ENCODE results near the gene MEOX2. TPM values are rescaled to one million over a fixed set of nuclear protein-coding genes. Genes with fewer than 3 reads are reported as not detected.

Gene MEOX2
- total RNA-seq, 1 experiment from 2014 or later, result not detected

- Histone ChIP-seq H3K23me2 (ENCODE audit: insufficient read length, low read depth, low read length, poor library complexity, severe bottlenecking) (no peaks in the 10 kb centered on the region), H2BK5ac (ENCODE audit: insufficient read length, low read length) (no peak overlapping the region), H4K8ac (replicated peaks; ENCODE audit: insufficient read length, low read depth, low read length) (no peak overlapping the region), H3K27me3 (ENCODE audit: insufficient read depth, low read length) (no peaks in the 10 kb centered on the region), H3K14ac (ENCODE audit: insufficient read depth, low read length) (no peak overlapping the region), H3K9ac (ENCODE audit: extremely low read depth, insufficient read length, low read length) (no peak overlapping the region), H3K27ac (ENCODE audit: insufficient read length, low read depth, low read length) (no peak overlapping the region), H4K20me1 (ENCODE audit: control insufficient read depth, insufficient read depth, insufficient read length) (no peaks in the 10 kb centered on the region), H2BK15ac (ENCODE audit: low read depth, low read length) (no peak overlapping the region), H3K18ac (ENCODE audit: insufficient read length, low read depth, low read length) (no peak overlapping the region), H3T11ph (ENCODE audit: low read length) (no peak overlapping the region), H3K23ac (ENCODE audit: insufficient read length, low read depth, low read length) (no peak overlapping the region), H4K91ac (ENCODE audit: insufficient read length, low read depth, low read length) (no peak overlapping the region), H2AK5ac (ENCODE audit: insufficient read length, low read length) (no peak overlapping the region), H2BK20ac (ENCODE audit: low read depth, low read length, poor library complexity, severe bottlenecking) (no peak overlapping the region), H4K5ac (ENCODE audit: insufficient read length, low read depth, low read length) (no peak overlapping the region), H3K4me1 (ENCODE audit: insufficient read depth, low read length) (no peaks in the 10 kb centered on the region), H2AFZ (ENCODE audit: low read length) (no peak overlapping the region), H3K79me1 (ENCODE audit: insufficient read depth, low read depth, low read length, poor library complexity, severe bottlenecking) (no peaks in the 10 kb centered on the region), H2BK120ac (ENCODE audit: low read depth, low read length, poor library complexity, severe bottlenecking) (no peak overlapping the region), H3K4me2 (ENCODE audit: insufficient read depth, insufficient read length, low read length) (no peak overlapping the region), H3K79me2 (ENCODE audit: insufficient read depth, low read length) (no peaks in the 10 kb centered on the region), H2BK12ac (ENCODE audit: insufficient read length, low read depth, low read length) (no peak overlapping the region), H3K9me3 (ENCODE audit: control insufficient read depth, low read depth, low read length) (peaks cover 4% of the 10 kb centered on the region), H3K4ac (ENCODE audit: low read depth, low read length) (no peak overlapping the region), H3K56ac (ENCODE audit: insufficient read length, low read depth, low read length) (no peak overlapping the region)
- Mint-ChIP-seq H3K9me3 (peaks cover 21 to 28% of the 10 kb centered on the region in 2 experiments), H3K27me3 (ENCODE audit: low read depth) (no peaks in the 10 kb centered on the region; the same call in 1 of the 2 replicates), H3K4me1 (0 out of 4 replicates have a peak, but pooled peaks cover 0 to 5% of the 10 kb centered on the region in 2 experiments), H3K4me3 (no peak overlapping the region), H3K27ac (no peak overlapping the region), H3K36me3 (ENCODE audit: insufficient read depth in 1 of 3, low read depth in 3 of 3) (peaks cover 6 to 21% (median 12%) of the 10 kb centered on the region in 3 experiments)
- DNase-seq, result no peak
- no peak for TF ChIP-seq CTCF (conservative IDR thresholded peaks at IDR 0.05)
- WGBS (ENCODE audit: extremely low coverage, insufficient read length, low lambda C conversion rate), result no CpG with 5 or more reads among the region's 1 CpG
Observed at GRCh38 chr7:15582773-15583172, 103.7 kb downstream of the MEOX2 start.
